Activated naive CD8-positive, alpha-beta T cell treated with anti-CD3 and anti-CD28 coated beads, Interleukin-2, amount 50 U/mL, for 24 hours (primary cell): ENCODE results near the gene NID1.

ENCODE experiments used
- ATAC-seq: fragments of 150-1000 bp; cut with Tn5 transposase; one replicate; pipeline ENCODE4 v1.10.0; 2021
- DNase-seq: peaks from one replicate; pipeline ENCODE4 v3.0.0; 2021
- H3K27ac Mint-ChIP-seq: one replicate; pipeline ENCODE4 v1.8.0; 2021; ENCODE audit warnings: mild to moderate bottlenecking, mixed read lengths
- H3K27me3 Mint-ChIP-seq: one replicate; pipeline ENCODE4 v1.8.0; 2021; ENCODE audit warnings: mixed read lengths
- H3K36me3 Mint-ChIP-seq: one replicate; pipeline ENCODE4 v1.8.0; 2021; ENCODE audit warnings: low read depth, mixed read lengths
- H3K4me1 Mint-ChIP-seq: one replicate; pipeline ENCODE4 v1.8.0; 2021; ENCODE audit warnings: mixed read lengths
- H3K4me3 Mint-ChIP-seq: one replicate; pipeline ENCODE4 v1.8.0; 2021; ENCODE audit warnings: mild to moderate bottlenecking, moderate library complexity, mixed read lengths
- H3K9me3 Mint-ChIP-seq: one replicate; pipeline ENCODE4 v1.8.0; 2021; ENCODE audit warnings: mixed read lengths

The NID1 gene

GRCh38 chr1:235947989-235948388, 116.9 kb downstream of the NID1 start:
- H3K27ac Mint-ChIP-seq, result no peak overlapping the region
- peaks cover 41% of the 10 kb centered on the region for H3K4me1 Mint-ChIP-seq
- ATAC-seq (no peak), DNase-seq (no peak)
- H3K27me3 Mint-ChIP-seq, result no peaks in the 10 kb centered on the region
- H3K36me3 Mint-ChIP-seq, result no peaks in the 10 kb centered on the region
- H3K4me3 Mint-ChIP-seq, result no peak overlapping the region
- H3K9me3 Mint-ChIP-seq, result peaks cover 4% of the 10 kb centered on the region

GRCh38 chr1:235946571-235946981, 118.3 kb downstream of the NID1 start:
- no peaks in the 10 kb centered on the region for H3K36me3 Mint-ChIP-seq
- H3K9me3 Mint-ChIP-seq, result peaks cover 4% of the 10 kb centered on the region
- ATAC-seq, result peak; percentile 24
- no peak overlapping the region for H3K4me3 Mint-ChIP-seq
- H3K27ac Mint-ChIP-seq, result no peak overlapping the region
- DNase-seq, result no peak
- H3K27me3 Mint-ChIP-seq, result no peaks in the 10 kb centered on the region
- H3K4me1 Mint-ChIP-seq, result peaks cover 30% of the 10 kb centered on the region

- Mint-ChIP-seq H3K27ac (peak overlapping the region; percentile 8), H3K27me3 (no peaks in the 10 kb centered on the region), H3K9me3 (peaks cover 3% of the 10 kb centered on the region), H3K4me1 (peaks cover 29% of the 10 kb centered on the region), H3K4me3 (no peak overlapping the region), H3K36me3 (no peaks in the 10 kb centered on the region)
- no peak for DNase-seq
- ATAC-seq, result peak; percentile 38
Observed at GRCh38 chr1:235945775-235946570, 118.9 kb downstream of the NID1 start.

- H3K9me3 Mint-ChIP-seq, result no peaks in the 10 kb centered on the region
Observed at GRCh38 chr1:235943581-235944114, 121.2 kb downstream of the NID1 start.

GRCh38 chr1:235942979-235943575, 121.8 kb downstream of the NID1 start:
- DNase-seq (no peak), ATAC-seq (no peak)
- Mint-ChIP-seq H3K27me3 (no peaks in the 10 kb centered on the region), H3K27ac (no peak overlapping the region), H3K4me3 (no peak overlapping the region), H3K36me3 (no peaks in the 10 kb centered on the region), H3K4me1 (peaks cover 47% of the 10 kb centered on the region), H3K9me3 (no peaks in the 10 kb centered on the region)

More at GRCh38 chr1:235943581-235944114, 121.2 kb downstream of the NID1 start:
- no peaks in the 10 kb centered on the region for H3K36me3 Mint-ChIP-seq
- no peak for DNase-seq
- no peak overlapping the region for H3K4me3 Mint-ChIP-seq
- H3K4me1 Mint-ChIP-seq, result peaks cover 41% of the 10 kb centered on the region
- no peak for ATAC-seq
- H3K27me3 Mint-ChIP-seq, result no peaks in the 10 kb centered on the region
- H3K27ac Mint-ChIP-seq, result no peak overlapping the region

- H3K4me1 Mint-ChIP-seq, result peaks cover 48% of the 10 kb centered on the region
- no peak overlapping the region for H3K27ac Mint-ChIP-seq
Observed at GRCh38 chr1:235942625-235942934, 122.3 kb downstream of the NID1 start.

GRCh38 chr1:235941876-235942624, 122.8 kb downstream of the NID1 start:
- DNase-seq, result no peak
- peaks cover 53% of the 10 kb centered on the region for H3K4me1 Mint-ChIP-seq
- no peak overlapping the region for H3K4me3 Mint-ChIP-seq
- no peak for ATAC-seq
- no peaks in the 10 kb centered on the region for H3K36me3 Mint-ChIP-seq
- H3K9me3 Mint-ChIP-seq, result no peaks in the 10 kb centered on the region
- no peak overlapping the region for H3K27ac Mint-ChIP-seq
- H3K27me3 Mint-ChIP-seq, result no peaks in the 10 kb centered on the region

More at GRCh38 chr1:235942625-235942934, 122.3 kb downstream of the NID1 start:
- Mint-ChIP-seq H3K27me3 (no peaks in the 10 kb centered on the region), H3K36me3 (no peaks in the 10 kb centered on the region), H3K4me3 (no peak overlapping the region), H3K9me3 (no peaks in the 10 kb centered on the region)
- ATAC-seq, result no peak
- DNase-seq, result no peak

- no peak overlapping the region for H3K4me3 Mint-ChIP-seq
- H3K36me3 Mint-ChIP-seq, result no peaks in the 10 kb centered on the region
- H3K4me1 Mint-ChIP-seq, result peaks cover 55% of the 10 kb centered on the region
- no peaks in the 10 kb centered on the region for H3K9me3 Mint-ChIP-seq
- DNase-seq, result no peak
- H3K27me3 Mint-ChIP-seq, result no peaks in the 10 kb centered on the region
- no peak for ATAC-seq
- no peak overlapping the region for H3K27ac Mint-ChIP-seq
Observed at GRCh38 chr1:235940285-235940684, 124.6 kb downstream of the NID1 start.

GRCh38 chr1:235939480-235939775, 125.5 kb downstream of the NID1 start:
- no peaks in the 10 kb centered on the region for H3K9me3 Mint-ChIP-seq
- peak overlapping the region; percentile 83 for H3K27ac Mint-ChIP-seq
- no peaks in the 10 kb centered on the region for H3K27me3 Mint-ChIP-seq
- DNase-seq, result no peak
- no peak for ATAC-seq
- peaks cover 51% of the 10 kb centered on the region for H3K4me1 Mint-ChIP-seq
- no peaks in the 10 kb centered on the region for H3K36me3 Mint-ChIP-seq
- no peak overlapping the region for H3K4me3 Mint-ChIP-seq

GRCh38 chr1:235938709-235939479, 126.0 kb downstream of the NID1 start:
- Mint-ChIP-seq H3K27ac (peak overlapping the region; percentile 83), H3K4me3 (peak overlapping the region; percentile 10), H3K9me3 (no peaks in the 10 kb centered on the region), H3K27me3 (no peaks in the 10 kb centered on the region), H3K4me1 (peaks cover 53% of the 10 kb centered on the region), H3K36me3 (no peaks in the 10 kb centered on the region)
- peak; percentile 51 for ATAC-seq
- DNase-seq, result no peak

GRCh38 chr1:235937123-235937522, 127.8 kb downstream of the NID1 start:
- no peak overlapping the region for H3K4me3 Mint-ChIP-seq

GRCh38 chr1:235935235-235936225, 129.4 kb downstream of the NID1 start:
- DNase-seq (no peak), ATAC-seq (no peak)
- peaks cover 66% of the 10 kb centered on the region for H3K4me1 Mint-ChIP-seq
- no peaks in the 10 kb centered on the region for H3K36me3 Mint-ChIP-seq
- no peaks in the 10 kb centered on the region for H3K27me3 Mint-ChIP-seq
- no peaks in the 10 kb centered on the region for H3K9me3 Mint-ChIP-seq
- H3K27ac Mint-ChIP-seq, result no peak overlapping the region
- H3K4me3 Mint-ChIP-seq, result no peak overlapping the region

More at GRCh38 chr1:235937123-235937522, 127.8 kb downstream of the NID1 start:
- peaks cover 68% of the 10 kb centered on the region for H3K4me1 Mint-ChIP-seq
- H3K27me3 Mint-ChIP-seq, result no peaks in the 10 kb centered on the region
- H3K27ac Mint-ChIP-seq, result peak overlapping the region; percentile 55
- ATAC-seq, result peak; percentile 68
- H3K36me3 Mint-ChIP-seq, result no peaks in the 10 kb centered on the region
- no peak for DNase-seq
- H3K9me3 Mint-ChIP-seq, result no peaks in the 10 kb centered on the region

GRCh38 chr1:235933766-235934116, 131.1 kb downstream of the NID1 start:
- H3K36me3 Mint-ChIP-seq, result no peaks in the 10 kb centered on the region
- DNase-seq (no peak), ATAC-seq (no peak)
- H3K4me3 Mint-ChIP-seq, result no peak overlapping the region
- peaks cover 53% of the 10 kb centered on the region for H3K4me1 Mint-ChIP-seq
- no peaks in the 10 kb centered on the region for H3K9me3 Mint-ChIP-seq
- no peak overlapping the region for H3K27ac Mint-ChIP-seq
- H3K27me3 Mint-ChIP-seq, result no peaks in the 10 kb centered on the region
